ENCODE measurements around the gene SMARCB1.

Gene SMARCB1

GRCh38 chr22:23786752-23787599 lies at the start of gene SMARCB1:
Gene SMARCB1 (plus strand): TSS chr22:23786966. CDS start chr22:23787170, 204 bp downstream.
- TF ChIP-seq CTCF (IDR thresholded peaks at IDR 0.05; ENCODE audit: borderline replicate concordance, control extremely low read depth, extremely low read depth, insufficient read depth, missing control alignments) = no peak
- DNase-seq (ENCODE audit: low spot score) = peak; percentile 97
- in situ Hi-C loops (cut with MboI; ENCODE audit: low sequenced_read_pairs, unreplicated experiment) = no loop called here

- TF ChIP-seq CTCF (IDR thresholded peaks at IDR 0.05; ENCODE audit: borderline replicate concordance, control extremely low read depth, extremely low read depth, insufficient read depth, missing control alignments) = no peak
Observed at GRCh38 chr22:23737696-23738095, 49.1 kb upstream of the SMARCB1 start.

GRCh38 chr22:23742505-23743264 lies 44.1 kb upstream of the SMARCB1 start:
- TF ChIP-seq CTCF (IDR thresholded peaks at IDR 0.05; ENCODE audit: borderline replicate concordance, control extremely low read depth, extremely low read depth, insufficient read depth, missing control alignments) = no peak
- in situ Hi-C loops (cut with MboI; ENCODE audit: low sequenced_read_pairs, unreplicated experiment) = no loop called here
- DNase-seq (ENCODE audit: low spot score) = no peak

More at GRCh38 chr22:23737696-23738095, 49.1 kb upstream of the SMARCB1 start:
- in situ Hi-C loops (cut with MboI; ENCODE audit: low sequenced_read_pairs, unreplicated experiment) = no loop called here
- no peak for DNase-seq (ENCODE audit: low spot score)

- no peak for TF ChIP-seq CTCF (IDR thresholded peaks at IDR 0.05; ENCODE audit: borderline replicate concordance, control extremely low read depth, extremely low read depth, insufficient read depth, missing control alignments)
- in situ Hi-C loops (cut with MboI; ENCODE audit: low sequenced_read_pairs, unreplicated experiment) = no loop called here
- DNase-seq (ENCODE audit: low spot score) = no peak
Observed at GRCh38 chr22:23743303-23743705, 43.5 kb upstream of the SMARCB1 start.

GRCh38 chr22:23744001-23744400 lies 42.8 kb upstream of the SMARCB1 start:
- TF ChIP-seq CTCF (IDR thresholded peaks at IDR 0.05; ENCODE audit: borderline replicate concordance, control extremely low read depth, extremely low read depth, insufficient read depth, missing control alignments) = no peak
- in situ Hi-C loops (cut with MboI; ENCODE audit: low sequenced_read_pairs, unreplicated experiment) = no loop called here

GRCh38 chr22:23744485-23744884 lies 42.3 kb upstream of the SMARCB1 start:
- DNase-seq (ENCODE audit: low spot score) = no peak
- in situ Hi-C loops (cut with MboI; ENCODE audit: low sequenced_read_pairs, unreplicated experiment) = no loop called here
- no peak for TF ChIP-seq CTCF (IDR thresholded peaks at IDR 0.05; ENCODE audit: borderline replicate concordance, control extremely low read depth, extremely low read depth, insufficient read depth, missing control alignments)

More at GRCh38 chr22:23744001-23744400, 42.8 kb upstream of the SMARCB1 start:
- no peak for DNase-seq (ENCODE audit: low spot score)
